Skin epidermis (tissue), 12 donors: ENCODE data around the gene RAPGEF2.
A peak's percentile ranks its signal among the peaks of the same experiment; 100 is the strongest.

ENCODE experiments used
- H3K27ac ChIP-seq, 21 experiments: fragments of 200-600 bp; sonication (generic) in 11 of 21; one replicate each; pipeline ENCODE4 v1.5.0; 2020; ENCODE audit warnings: mild to moderate bottlenecking in 3 of 21, inconsistent platforms in 2 of 21, moderate library complexity in 2 of 21
- H3K4me3 ChIP-seq, 7 experiments: fragments of 200-600 bp; sonication (generic) in 2 of 7; one replicate each; pipeline ENCODE4 v1.5.0; 2020; ENCODE audit warnings: inconsistent platforms in 2 of 7, mild to moderate bottlenecking in 2 of 7, moderate library complexity in 1 of 7

Gene RAPGEF2

DNA sequence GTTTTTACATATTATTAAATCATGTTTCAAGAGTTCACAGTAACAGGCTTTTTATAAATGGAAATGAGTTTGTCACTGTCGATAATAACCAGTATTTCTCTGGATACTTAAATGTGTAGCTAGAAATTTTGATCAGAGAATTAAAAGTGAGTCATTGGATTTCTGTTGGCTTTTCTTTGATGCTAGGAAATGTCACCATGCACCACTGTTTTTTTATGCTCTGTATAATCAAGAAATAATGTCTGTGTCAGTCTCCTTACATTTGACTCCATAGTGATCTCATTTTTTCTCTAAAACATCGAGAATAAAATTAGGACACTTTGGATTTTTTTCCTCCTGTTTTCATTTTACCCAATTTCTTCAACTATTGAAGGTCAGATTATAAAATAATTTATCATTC lies 234.2 kb downstream of the RAPGEF2 start:
- Histone ChIP-seq H3K4me3 (no peak overlapping the region), H3K27ac (no peak overlapping the region)

- Histone ChIP-seq H3K27ac (no peak overlapping the region), H3K4me3 (no peak overlapping the region)
These were observed 238.6 kb downstream of the RAPGEF2 start for GRCh38 chr4:159341522-159341921.

GRCh38 chr4:159342374-159342773 lies 239.5 kb downstream of the RAPGEF2 start:
- no peak overlapping the region for H3K27ac ChIP-seq
- H3K4me3 ChIP-seq, result no peak overlapping the region

- Histone ChIP-seq H3K4me3 (no peak overlapping the region), H3K27ac (no peak overlapping the region)
These were observed 240.2 kb downstream of the RAPGEF2 start for GRCh38 chr4:159343116-159343515.

DNA sequence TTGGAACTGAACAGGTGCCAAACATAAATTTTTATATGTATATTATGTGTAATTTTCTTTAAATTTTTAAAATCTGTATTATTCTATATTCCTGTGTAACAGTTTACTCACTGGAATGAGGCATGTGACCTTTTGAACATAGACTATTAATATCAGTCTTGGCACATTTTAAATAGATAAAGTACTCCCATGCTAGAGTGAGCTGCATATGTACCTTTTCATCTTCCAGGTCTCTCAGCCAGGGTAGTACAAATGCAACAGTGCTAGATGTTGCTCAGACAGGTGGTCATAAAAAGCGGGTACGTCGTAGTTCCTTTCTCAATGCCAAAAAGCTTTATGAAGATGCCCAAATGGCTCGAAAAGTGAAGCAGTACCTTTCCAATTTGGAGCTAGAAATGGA lies 242.0 kb downstream of the RAPGEF2 start:
- H3K4me3 ChIP-seq, result no peak overlapping the region
- H3K27ac ChIP-seq, result no peak overlapping the region

DNA sequence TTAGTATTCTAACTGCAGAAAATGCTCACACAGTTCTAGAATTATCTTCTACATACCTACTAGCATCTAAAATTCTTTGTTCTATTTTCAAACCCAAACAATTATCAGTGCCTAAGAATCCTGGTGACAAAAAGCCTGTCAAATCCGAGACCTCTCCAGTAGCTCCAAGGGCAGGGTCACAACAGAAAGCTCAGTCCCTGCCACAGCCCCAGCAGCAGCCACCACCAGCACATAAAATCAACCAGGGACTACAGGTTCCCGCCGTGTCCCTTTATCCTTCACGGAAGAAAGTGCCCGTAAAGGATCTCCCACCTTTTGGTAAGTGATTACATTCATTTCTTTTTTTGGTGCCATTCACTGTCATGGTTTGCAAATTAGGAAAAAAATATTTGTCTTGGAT lies 243.8 kb downstream of the RAPGEF2 start:
- Histone ChIP-seq H3K27ac (no peak overlapping the region), H3K4me3 (no peak overlapping the region)

DNA sequence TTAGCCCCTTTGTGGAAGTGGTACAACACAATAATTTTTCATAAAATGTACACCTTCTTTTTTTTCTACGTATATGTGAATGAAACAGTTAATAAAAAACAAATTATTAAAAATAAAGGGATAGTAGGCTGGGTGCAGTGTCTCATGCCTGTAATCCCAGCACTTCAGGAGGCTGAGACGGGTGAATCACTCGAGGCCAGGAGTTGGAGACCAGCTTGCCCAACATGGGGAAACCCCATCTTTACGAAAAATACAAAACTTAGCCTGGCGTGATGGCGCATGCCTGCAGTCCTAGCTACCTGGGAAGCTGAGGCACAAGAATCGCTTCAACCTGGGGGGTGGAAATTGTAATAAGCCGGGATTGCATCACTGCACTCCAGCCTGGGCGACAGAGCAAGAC lies 244.9 kb downstream of the RAPGEF2 start:
- no peak overlapping the region for H3K4me3 ChIP-seq
- no peak overlapping the region for H3K27ac ChIP-seq

GRCh38 chr4:159349332-159349731 lies 246.5 kb downstream of the RAPGEF2 start:
- Histone ChIP-seq H3K27ac (no peak overlapping the region), H3K4me3 (no peak overlapping the region)

GRCh38 chr4:159352609-159353008 lies 249.7 kb downstream of the RAPGEF2 start:
- no peak overlapping the region for H3K4me3 ChIP-seq
- no peak overlapping the region for H3K27ac ChIP-seq

DNA sequence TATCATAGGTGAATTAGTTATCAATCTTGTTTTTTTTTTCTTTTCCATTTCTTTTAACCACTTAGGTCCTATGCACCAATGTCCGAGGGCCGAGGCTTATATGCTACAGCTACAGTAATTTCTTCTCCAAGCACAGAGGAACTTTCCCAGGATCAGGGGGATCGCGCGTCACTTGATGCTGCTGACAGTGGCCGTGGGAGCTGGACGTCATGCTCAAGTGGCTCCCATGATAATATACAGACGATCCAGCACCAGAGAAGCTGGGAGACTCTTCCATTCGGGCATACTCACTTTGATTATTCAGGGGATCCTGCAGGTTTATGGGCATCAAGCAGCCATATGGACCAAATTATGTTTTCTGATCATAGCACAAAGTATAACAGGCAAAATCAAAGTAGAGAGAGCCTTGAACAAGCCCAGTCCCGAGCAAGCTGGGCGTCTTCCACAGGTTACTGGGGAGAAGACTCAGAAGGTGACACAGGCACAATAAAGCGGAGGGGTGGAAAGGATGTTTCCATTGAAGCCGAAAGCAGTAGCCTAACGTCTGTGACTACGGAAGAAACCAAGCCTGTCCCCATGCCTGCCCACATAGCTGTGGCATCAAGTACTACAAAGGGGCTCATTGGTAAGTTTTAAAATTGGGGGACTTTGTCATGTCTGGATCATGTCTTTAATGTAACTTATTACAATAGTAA lies 250.7 kb downstream of the RAPGEF2 start:
- H3K27ac ChIP-seq, result no peak overlapping the region

GRCh38 chr4:159355466-159355865 lies 252.6 kb downstream of the RAPGEF2 start:
- H3K27ac ChIP-seq, result no peak overlapping the region

More for the DNA sequence above, 250.7 kb downstream of the RAPGEF2 start:
- no peak overlapping the region for H3K4me3 ChIP-seq

GRCh38 chr4:159357350-159357749 lies 254.5 kb downstream of the RAPGEF2 start:
- peak overlapping the region in 2 of 21 experiments; percentile 47 to 81 for H3K27ac ChIP-seq
- H3K4me3 ChIP-seq, result no peak overlapping the region

More at GRCh38 chr4:159355466-159355865, 252.6 kb downstream of the RAPGEF2 start:
- no peak overlapping the region for H3K4me3 ChIP-seq

- peak overlapping the region in 14 of 21 experiments; percentile 8 to 81 (median 41) for H3K27ac ChIP-seq
These were observed 255.3 kb downstream of the RAPGEF2 start for GRCh38 chr4:159358226-159358625.

DNA sequence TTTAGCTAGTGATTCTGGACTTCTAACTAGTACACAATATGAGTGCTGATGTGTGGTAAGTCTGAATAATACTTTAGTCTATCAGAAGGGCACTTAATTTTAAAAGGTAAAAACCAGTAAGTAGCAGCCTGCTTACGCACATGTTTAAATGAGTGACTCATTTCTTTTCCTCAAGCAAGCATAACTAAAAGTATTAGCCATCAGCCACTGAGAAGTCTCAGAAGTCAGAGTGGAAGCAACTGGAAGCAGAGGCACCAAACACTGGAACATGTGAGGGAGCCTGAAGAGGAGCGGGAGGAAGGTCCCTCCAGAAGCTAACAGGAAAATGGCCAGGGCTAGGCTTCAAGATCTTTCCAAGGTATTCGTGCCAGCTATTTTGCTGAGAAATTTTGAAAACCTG lies 257.7 kb downstream of the RAPGEF2 start:
- Histone ChIP-seq H3K27ac (no peak overlapping the region), H3K4me3 (no peak overlapping the region)

More at GRCh38 chr4:159358226-159358625, 255.3 kb downstream of the RAPGEF2 start:
- no peak overlapping the region for H3K4me3 ChIP-seq

DNA sequence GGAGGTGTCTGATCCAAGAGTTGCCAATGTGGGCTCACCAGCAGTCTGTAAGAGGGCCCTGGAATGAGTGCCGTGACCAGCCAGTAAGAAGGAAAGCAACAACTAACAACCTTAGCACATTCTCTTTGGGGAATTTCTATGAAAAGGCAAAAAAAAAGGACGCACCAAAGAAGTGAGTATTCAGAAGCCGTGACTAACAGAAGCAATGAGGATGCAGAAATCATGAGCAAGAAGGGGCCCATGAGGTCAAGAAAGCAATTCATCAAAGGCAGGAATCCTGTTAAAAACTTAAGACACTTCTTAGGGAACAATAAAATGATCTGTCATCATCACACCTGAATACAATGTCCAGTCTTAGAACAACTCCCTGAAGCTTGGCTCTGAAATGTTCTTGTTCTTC lies 260.5 kb downstream of the RAPGEF2 start:
- H3K4me3 ChIP-seq, result no peak overlapping the region
- no peak overlapping the region for H3K27ac ChIP-seq

- Histone ChIP-seq H3K27ac (no peak overlapping the region), H3K4me3 (no peak overlapping the region)
These were observed 264.3 kb downstream of the RAPGEF2 start for GRCh38 chr4:159366966-159367780.

DNA sequence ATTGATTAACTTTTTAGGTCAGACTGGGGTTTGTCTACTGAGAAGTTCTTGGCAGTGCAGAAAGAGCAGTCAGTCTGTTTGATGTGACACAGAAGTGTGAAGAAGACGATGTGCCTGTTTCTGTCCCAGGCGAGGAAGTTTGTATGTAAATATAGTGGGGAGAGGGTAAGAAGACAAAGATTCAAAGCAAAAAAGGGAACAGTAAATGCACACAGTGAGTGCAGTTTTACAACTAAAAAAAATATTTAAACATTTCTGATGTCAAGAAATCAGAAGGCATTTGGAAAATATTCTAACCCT lies 264.9 kb downstream of the RAPGEF2 start:
- Histone ChIP-seq H3K27ac (no peak overlapping the region), H3K4me3 (no peak overlapping the region)

GRCh38 chr4:159368320-159368719 lies 265.4 kb downstream of the RAPGEF2 start:
- no peak overlapping the region for H3K4me3 ChIP-seq
- no peak overlapping the region for H3K27ac ChIP-seq

- Histone ChIP-seq H3K27ac (no peak overlapping the region), H3K4me3 (no peak overlapping the region)
These were observed 266.4 kb downstream of the RAPGEF2 start for GRCh38 chr4:159369256-159369655.

DNA sequence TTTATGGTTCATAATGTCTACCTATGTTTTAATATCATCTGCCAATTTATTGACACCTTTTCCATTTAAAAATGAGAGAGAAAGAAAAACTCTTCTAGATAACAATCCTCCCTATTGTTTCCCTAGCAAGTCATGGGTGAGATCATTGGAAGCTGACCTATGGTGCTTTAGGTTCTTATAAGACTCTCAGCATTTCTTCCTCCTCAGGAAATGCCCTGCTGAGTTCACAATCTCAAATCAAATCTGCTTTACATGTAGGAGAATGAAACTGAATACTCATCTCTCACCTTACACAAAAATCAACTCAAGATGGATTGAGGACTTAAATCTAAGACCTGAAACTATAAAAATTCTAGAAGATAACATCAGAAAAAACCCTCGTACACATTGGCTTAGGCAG lies 267.4 kb downstream of the RAPGEF2 start:
- Histone ChIP-seq H3K27ac (no peak overlapping the region), H3K4me3 (no peak overlapping the region)

DNA sequence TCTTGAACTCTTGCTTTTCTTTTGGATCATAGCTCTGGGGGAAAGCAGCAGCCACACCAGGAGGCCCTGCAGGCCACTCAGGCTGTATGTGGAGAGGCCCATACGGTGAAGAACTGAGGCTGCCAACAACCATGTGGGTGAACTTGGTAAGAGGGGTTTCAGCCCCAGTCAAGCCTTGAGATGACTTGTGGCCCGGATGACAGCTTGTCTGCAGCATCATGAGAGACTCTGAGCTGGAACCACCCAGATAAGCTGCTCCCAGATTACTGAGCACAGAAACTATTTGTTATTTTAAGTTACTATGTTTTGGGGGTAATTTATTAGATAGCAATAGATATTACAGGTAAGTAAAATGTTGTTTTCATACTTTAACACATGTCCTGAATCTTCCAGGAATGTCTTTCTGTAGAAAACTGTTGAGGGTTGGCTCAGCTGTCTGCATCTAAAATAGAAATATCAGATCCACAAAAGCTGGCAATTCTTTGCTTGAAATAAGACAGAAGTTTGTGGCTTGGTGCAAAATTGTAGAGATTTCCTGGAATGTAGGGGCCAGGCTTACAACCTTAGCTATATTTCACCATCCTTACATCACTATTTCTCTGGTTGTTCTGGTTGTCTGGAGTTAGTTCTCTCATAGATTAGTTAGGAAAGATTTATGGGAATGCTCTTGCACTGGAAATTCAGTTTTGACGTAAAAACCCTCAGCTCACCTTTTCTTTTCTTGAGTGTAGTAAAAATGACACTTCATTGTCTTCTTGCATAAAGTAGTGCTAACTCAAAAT lies 272.1 kb downstream of the RAPGEF2 start:
- H3K27ac ChIP-seq, result no peak overlapping the region
- H3K4me3 ChIP-seq, result no peak overlapping the region
